ENCODE measurements around the gene SEC14L6.

GRCh38 chr22:30485362-30485988 lies 61.1 kb downstream of the SEC14L6 start:
- TF ChIP-seq CTCF (IDR thresholded peaks at IDR 0.05; ENCODE audit: low read depth, low read length, poor library complexity, severe bottlenecking): peak; percentile 93
- no peak for TF ChIP-seq EZH2phosphoT487 (IDR thresholded peaks at IDR 0.05; ENCODE audit: borderline replicate concordance, low read length)

Measured in DOHH2 (cell line).